ENCODE results near the gene RNF157.

DNA sequence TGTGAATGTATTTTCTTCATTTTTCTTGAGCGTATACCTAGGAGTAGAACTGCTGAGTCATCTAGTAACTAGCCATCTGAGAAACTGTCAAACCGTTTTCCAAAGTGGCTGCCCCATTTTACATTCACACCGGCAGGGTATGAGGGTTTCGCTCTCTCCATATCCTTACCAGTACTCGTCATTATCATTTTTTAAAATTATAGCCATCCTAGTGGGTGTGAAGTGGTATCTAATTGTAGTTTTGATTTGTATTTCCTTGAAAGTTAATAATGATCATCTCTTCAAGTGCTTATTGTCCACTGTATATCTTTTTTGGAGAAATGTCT is 6.0 kb downstream of the RNF157 start:
- TF ChIP-seq ZZZ3 (IDR thresholded peaks at IDR 0.05) (no peak), CBX1 (IDR thresholded peaks at IDR 0.05; ENCODE audit: low read depth) (no peak), YY1 (IDR thresholded peaks at IDR 0.05; ENCODE audit: borderline replicate concordance in 1 of 3, control insufficient read depth in 1 of 3, extremely low read depth in 1 of 3, insufficient read depth in 3 of 3, insufficient read length in 1 of 3, insufficient replicate concordance in 2 of 3, low read depth in 1 of 3, low read length in 2 of 3) (peak in 2 of 3 experiments; percentile 56 to 89), NBN (IDR thresholded peaks at IDR 0.05; ENCODE audit: low read depth) (peak; percentile 54; the same call in 1 of the 2 replicates), EZH2 (IDR thresholded peaks at IDR 0.05; ENCODE audit: borderline replicate concordance, low read depth, low read length) (no peak), PRPF4 (IDR thresholded peaks at IDR 0.05; ENCODE audit: insufficient read depth, low read depth, low read length, poor library complexity, severe bottlenecking) (no peak), PHF20 (IDR thresholded peaks at IDR 0.05; ENCODE audit: partially characterized antibody) (no peak), POLR2AphosphoS5 (IDR thresholded peaks at IDR 0.05; ENCODE audit: control insufficient read depth, insufficient read depth, low read depth, low read length) (peak; percentile 32; the same call in 1 of the 2 replicates)
- TF ChIP-seq, protein P1, sequence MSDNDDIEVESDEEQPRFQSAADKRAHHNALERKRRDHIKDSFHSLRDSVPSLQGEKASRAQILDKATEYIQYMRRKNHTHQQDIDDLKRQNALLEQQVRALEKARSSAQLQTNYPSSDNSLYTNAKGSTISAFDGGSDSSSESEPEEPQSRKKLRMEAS (CRISPR knock-in tag; IDR thresholded peaks at IDR 0.05) = no peak
- TF ChIP-seq, protein P2, sequence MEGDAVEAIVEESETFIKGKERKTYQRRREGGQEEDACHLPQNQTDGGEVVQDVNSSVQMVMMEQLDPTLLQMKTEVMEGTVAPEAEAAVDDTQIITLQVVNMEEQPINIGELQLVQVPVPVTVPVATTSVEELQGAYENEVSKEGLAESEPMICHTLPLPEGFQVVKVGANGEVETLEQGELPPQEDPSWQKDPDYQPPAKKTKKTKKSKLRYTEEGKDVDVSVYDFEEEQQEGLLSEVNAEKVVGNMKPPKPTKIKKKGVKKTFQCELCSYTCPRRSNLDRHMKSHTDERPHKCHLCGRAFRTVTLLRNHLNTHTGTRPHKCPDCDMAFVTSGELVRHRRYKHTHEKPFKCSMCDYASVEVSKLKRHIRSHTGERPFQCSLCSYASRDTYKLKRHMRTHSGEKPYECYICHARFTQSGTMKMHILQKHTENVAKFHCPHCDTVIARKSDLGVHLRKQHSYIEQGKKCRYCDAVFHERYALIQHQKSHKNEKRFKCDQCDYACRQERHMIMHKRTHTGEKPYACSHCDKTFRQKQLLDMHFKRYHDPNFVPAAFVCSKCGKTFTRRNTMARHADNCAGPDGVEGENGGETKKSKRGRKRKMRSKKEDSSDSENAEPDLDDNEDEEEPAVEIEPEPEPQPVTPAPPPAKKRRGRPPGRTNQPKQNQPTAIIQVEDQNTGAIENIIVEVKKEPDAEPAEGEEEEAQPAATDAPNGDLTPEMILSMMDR (IDR thresholded peaks at IDR 0.05 in 2 of 3, conservative IDR thresholded peaks at IDR 0.05 in 1 of 3; ENCODE audit: insufficient read depth in 2 of 3, low read depth in 1 of 3, low read length in 3 of 3) = no peak
- TF ChIP-seq, protein P3, sequence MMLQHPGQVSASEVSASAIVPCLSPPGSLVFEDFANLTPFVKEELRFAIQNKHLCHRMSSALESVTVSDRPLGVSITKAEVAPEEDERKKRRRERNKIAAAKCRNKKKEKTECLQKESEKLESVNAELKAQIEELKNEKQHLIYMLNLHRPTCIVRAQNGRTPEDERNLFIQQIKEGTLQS (IDR thresholded peaks at IDR 0.05) = no peak
- TF ChIP-seq, protein P3 (CRISPR knock-in tag; conservative IDR thresholded peaks at IDR 0.05) = no peak
